ENCODE measurements around the gene ERMARD.

Gene ERMARD

DNA sequence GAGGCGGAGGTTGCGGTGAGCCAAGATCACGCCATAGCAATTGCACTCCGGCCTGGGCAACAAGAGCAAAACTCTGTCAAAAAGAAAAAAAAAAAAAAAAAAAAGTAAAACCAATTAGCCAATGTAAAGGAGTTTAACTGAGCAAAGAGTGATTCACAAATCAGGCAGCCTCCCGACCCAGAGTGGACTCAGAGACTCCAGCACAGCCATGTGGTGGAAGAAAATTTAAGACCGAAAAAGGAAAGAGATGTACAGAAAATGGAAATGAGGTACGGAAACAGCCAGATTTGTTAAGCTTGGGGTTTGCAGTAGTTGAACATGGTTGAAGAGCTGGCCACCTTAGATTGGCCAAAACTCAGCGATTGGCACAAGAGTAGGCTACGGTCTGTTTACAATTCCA, 51.4 kb downstream of the ERMARD start:
- no peak for DNase-seq (ENCODE audit: low read depth)

DNA sequence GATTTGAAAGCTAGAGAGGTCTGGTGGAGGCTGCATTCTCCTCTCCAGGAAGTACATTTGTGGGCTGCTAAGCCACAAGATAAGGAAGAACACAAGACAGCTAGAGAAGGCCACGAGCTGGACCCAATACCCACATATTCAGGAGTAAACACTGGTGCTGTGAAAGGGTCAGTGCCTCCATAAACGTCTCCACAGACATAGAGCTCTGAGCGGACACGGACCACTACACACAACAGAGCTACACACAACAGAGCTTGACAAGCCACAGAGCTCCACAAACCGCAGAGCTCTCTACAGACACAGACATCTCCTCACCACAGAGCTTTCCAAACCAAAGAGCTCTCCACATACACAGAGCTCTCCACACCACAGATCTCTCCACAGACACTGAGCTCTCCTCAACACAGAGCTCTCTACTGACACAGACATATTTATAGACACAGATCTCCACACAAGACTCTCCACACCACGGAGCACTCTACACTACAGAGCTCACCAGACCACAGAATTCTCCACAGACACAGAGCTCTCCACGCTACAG, 51.9 kb downstream of the ERMARD start:
- no peak for DNase-seq (ENCODE audit: low read depth)

DNA sequence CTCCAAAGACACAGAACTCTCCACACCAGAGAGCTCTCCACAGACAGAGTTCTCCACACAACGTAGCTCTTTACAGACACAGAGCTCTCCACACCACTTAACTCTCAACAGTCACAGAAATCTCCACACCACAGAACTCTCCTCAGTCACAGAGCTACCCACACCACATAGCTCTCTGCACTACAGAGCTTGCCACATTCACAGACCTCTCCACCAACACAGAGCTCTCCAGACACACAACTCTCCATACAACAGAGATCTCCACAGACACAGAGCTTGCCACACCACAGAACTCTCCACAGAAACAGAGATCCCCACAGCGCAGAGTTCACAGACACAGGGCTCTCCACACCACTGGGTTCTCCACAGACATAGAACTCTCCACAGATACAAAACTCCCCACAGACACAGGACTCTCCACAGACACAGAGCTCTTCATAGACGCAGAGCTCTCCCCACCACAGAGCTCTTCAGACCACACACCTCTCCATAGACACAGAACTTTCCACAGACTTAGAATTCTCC, 52.5 kb downstream of the ERMARD start:
- DNase-seq (ENCODE audit: low read depth): no peak

DNA sequence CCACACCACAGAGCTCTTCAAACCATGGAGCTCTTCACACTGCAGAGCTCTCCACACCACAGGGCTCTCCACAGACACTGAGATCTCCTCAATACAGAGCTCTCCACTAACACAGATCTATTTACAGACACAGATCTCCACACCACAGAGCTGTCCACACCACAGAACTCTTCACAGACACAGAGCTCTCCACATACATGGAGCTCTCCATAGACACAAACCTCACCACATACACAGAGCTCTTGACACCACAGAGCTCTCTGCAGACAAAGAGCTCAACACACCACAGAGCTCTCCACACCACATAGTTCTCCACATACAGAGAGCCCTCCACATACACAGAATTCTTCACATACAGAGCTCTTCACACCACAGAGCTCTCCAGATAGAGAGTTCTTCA, 53.0 kb downstream of the ERMARD start:
- no peak for DNase-seq (ENCODE audit: low read depth)

DNA sequence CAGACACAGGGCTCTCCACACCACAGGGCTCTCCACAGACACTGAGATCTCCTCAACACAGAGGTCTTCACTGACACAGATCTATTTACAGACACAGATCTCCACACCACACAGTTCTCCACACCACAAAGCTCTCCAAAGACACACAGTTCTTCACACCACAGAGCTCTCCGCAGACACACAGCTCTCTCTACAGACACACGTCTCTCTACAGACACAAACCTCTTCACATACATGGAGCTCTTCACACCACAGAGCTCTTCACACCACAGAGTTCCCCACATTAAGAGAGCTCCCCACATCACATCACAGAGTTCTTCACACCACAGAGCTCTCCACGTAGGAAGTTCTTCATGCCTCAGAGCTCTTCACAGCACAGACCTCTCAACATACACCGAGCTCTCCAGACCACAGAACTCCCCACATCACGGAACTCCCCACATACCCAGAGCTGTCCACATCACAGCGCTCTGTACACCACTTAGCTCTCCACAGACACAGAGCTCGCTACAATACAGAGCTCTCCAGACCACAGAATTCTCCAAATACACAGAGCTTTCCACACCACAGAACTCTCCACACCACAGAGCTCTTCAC, 53.9 kb downstream of the ERMARD start:
- no peak for DNase-seq (ENCODE audit: low read depth)

DNA sequence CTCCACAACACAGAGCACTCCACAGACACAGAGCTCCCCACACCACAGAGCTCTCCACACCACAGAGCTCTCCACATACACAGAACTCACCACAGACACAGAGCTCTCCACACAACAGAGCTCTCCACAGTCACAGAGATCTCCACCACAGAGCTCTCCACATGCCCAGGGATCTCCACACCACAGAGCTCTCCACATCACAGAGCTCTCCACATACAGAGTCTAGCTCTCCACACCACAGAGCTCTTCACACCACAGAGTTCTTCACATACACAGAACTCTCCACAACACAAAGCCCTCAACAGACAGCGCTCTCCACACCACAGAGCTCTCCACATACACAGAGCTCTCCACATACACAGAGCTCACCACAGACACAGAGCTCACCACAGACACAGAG, 55.3 kb downstream of the ERMARD start:
- no peak for DNase-seq (ENCODE audit: low read depth)

DNA sequence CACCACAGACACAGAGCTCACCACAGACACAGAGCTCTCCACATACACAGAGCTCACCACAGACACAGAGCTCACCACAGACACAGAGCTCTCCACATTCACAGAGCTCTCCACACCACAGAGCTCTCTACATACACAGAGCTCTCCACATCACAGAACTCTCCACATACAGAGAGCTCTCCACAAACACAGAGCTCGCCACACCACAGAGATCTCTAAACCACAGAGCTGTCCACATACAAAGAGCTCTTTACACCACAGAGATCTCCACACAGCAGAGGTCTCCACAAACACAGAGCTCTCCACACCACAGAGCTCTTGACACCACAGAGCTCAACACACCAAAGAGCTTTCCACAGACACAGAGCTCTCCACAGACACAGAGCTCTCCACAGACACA, 55.8 kb downstream of the ERMARD start:
- DNase-seq (ENCODE audit: low read depth): no peak

DNA sequence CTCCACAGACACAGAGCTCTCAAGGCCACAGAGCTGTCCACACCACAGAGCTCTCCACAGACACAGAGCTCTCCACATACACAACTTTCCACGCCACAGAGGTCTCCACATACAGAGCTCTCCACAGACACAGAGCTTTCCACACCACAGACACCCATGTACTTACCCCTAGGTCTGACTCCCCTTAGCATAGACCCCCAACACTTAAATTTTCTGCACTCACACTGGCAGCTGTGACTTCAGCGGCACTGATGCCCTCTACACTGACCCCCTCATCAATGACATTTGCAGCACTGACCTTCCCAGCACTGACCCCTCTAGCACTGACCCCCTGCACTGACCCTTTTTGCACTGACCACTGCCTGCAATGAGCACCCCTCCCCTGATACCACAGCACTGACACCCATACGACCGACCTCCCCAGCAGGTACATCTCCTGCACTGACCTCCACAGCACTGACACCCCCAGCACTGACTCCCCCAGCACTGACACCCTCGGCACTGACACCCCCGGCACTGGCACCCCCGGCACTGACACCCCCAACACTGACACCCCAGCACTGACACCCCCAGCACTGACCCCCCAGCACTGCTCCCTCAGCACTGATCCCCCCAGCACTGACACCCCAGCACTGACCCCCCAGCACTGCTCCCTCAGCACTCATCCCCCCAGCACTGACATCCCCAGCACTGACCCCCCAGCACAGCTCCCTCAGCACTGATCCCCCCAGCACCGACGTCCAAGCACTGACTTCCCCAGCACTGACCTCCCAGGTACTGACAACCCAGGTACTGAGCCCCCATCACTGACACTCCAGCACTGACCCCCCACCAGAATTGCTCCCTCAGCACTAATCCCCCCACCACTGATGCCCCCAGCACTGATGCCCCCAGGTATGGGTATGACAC, 56.5 kb downstream of the ERMARD start:
- DNase-seq (ENCODE audit: low read depth): no peak

DNA sequence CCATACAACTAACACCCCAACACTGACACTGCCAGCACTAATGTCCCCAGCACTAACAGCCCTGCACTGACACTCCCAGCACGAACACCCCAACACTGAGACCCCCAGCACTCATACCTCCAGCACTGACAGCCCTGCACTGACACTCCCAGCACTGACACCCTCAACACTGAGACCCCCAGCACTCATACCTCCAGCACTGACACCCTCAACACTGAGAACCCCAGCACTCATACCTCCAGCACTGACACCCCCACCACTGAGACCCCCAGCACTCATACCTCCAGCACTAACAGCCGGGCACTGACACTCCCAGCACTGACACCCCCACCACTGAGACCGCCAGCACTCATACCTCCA, 57.2 kb downstream of the ERMARD start:
- no peak for DNase-seq (ENCODE audit: low read depth)

DNA sequence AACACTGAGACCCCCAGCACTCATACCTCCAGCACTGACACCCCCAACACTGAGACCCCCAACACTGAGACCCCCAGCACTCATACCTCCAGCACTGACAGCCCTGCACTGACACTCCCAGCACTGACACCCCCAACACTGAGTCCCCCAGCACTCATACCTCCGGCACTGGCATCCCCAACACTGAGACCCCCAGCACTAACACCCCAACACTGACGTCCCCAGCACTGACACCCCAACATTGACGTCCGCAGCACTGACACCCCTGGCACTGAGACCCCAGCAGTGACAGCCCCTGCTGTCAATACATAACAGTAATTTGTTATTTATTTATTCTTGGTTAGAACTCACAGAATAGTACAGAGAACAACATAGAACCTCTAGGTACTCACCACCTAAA, 58.0 kb downstream of the ERMARD start:
- no peak for DNase-seq (ENCODE audit: low read depth)

DNA sequence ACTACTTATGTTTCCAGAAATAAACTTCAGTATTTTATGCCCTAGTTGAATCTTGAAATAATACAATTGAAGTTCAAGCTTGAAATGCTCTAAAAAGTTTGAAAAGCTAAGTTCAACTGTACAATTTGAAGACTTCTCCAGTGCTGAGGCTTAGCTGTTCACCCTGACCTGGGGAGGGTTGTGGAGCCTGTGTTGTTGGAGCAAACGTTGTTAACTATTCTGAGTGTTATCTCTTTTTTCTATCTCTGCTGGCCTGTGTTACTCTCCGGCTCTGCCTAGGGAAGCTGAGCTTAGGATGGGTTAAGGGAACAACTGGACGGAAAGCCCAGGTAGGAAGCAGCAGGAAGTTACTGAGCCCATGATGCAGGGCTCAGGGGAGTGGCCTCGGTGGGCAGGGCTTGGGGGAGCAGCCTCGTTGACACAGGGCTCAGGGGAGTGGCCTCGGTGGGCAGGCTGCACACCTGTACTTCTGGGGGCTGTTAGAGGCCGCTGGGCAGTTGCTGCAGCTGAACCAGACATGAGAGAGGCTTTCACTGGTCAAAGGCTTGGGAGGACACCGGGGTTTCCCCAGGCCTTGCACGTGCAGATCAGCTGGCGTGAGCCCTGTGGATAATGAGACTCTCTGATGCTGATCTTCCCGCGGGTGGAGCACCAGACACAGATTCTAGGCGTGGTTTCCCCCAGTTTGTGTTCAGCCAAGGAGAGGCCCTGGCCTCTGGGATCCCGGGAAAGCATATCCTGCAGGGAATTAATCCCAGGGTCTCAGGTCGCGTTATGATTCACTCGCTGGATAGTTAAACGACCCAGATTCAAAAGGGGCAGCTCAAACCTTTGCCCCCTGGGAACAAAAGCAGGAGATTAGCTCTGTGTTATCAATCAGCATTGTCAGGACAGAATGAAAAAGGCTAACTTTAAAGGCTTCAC, 58.9 kb downstream of the ERMARD start:
- no peak for DNase-seq (ENCODE audit: low read depth)

DNA sequence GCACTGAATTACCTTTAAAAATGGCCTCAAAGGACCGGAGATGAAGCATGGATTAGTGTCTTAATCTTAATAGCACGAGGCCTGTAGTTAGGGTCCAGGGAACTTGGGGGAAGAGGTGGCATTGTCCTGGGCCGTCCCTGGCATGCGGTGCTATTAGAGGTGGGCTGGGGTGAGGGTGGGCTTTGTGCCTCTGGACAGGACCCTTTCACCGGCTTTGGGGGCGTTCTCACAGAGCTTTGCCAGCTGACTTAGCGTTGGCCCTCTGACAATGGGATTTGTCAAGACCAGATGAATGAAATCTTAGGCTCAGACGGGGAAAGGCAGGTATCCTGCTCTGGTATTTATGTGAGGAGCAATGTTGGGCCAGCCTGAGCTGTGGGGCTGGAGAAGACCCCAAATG, 59.6 kb downstream of the ERMARD start:
- DNase-seq (ENCODE audit: low read depth): no peak

DNA sequence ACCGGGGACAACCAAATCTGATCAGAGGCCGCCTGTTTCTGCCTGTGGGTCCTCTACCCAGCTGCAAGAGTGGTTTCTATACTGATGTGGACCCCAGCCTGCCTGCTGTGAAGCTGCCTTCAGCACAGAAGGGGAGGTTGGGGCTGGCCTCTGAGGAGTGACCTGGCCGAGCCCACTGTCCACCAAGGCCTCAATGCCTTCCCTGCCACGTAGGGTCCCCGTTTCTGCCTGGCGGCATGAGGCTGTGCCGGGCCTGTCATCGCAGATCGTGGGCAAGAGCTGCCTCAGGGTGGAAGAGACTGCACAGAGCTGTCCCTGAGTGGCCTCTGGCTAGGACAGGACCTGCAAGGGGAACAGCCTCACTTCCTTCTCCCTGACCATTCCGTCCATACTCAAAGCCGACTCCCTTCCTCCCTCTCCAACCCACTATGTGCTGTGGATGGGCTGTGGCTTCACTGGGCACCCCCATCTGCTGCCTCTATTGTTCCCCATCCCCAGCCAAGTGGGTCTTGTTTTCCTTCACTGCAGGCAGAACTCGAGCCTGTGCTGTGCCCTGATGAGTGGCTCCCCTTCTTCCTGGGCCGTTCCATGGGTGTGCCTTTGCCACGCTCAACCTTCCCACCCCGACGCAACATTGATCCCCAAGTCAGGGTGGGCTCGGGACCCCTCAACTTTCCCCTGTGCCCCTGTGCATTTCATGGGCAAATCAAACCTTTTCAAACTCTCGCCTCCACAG, 60.3 kb downstream of the ERMARD start:
- DNase-seq (ENCODE audit: low read depth): no peak

DNA sequence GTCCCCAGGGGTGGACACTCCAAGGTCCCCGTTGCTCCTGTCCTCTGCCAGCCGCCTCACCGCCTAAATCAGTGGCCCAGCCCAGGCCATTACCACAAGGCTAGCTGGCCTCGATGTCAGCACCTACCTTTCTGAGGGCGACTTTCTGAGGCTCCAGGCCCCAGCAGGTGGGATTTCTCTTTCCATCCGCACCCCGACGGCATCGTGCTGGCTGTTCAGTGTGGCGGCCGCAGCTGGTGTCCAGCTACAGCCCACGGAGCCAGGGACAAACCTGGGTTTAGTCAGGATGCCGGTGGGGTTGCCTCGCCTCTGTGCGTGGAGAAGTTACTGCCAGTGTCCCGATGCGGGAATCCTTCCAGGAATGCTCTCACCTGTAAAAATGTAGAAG, 60.8 kb downstream of the ERMARD start:
- DNase-seq (ENCODE audit: low read depth): no peak

DNA sequence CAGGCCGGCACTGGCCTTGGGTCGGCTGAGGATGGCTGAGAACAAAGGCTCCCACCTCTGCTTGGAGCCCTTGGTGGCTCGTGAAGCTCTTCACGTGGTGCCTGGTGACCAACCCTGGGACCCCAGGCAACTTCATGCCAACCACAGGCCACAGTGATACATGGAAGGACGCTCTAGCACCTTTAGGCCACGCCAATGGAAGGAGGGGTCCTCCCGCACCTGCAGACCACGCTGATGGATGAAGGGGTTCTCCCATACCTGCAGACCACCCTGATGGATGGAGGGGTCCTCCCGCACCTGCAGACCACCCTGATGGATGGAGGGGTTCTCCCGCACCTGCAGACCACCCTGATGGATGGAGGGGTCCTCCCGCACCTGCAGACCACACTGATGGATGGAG, 62.5 kb downstream of the ERMARD start:
- DNase-seq (ENCODE audit: low read depth): no peak

DNA sequence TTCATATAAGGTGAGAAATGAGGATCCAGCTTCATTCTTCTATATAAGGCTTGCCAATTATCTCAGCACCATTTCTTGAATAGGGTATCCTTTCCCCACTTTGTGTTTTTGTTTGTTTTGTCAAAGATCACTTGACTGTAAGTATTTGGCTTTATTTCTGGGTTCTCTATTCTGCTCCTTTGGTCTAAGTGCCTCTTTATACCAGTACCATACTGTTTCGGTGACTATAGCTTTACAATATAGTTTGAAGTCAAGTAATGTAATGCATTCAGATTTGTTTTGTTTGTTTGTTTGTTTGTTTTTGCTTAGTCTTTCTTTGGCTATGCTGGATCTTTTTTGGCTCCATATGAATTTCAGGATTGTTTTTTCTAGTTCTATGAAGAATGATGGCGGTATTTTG, 64.6 kb downstream of the ERMARD start:
- no peak for DNase-seq (ENCODE audit: low read depth)

DNA sequence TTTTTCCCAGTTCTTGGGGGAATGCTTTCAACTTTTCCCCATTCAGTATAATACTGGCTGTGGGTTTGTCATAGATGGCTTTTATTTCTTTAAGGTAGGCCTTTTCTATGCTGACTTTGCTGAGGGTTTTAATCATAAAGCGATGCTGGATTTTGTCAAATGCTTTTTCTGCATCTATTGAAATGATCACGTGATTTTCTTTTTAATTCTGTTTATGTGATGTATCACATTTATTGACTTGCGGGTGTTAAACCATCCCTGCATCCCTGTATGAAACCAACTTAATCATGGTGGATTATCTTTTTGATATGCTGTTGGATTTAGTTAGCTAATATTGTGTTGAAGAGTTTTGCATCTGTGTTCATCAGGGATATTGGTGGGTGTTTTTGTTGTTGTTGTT, 65.6 kb downstream of the ERMARD start:
- no peak for DNase-seq (ENCODE audit: low read depth)

DNA sequence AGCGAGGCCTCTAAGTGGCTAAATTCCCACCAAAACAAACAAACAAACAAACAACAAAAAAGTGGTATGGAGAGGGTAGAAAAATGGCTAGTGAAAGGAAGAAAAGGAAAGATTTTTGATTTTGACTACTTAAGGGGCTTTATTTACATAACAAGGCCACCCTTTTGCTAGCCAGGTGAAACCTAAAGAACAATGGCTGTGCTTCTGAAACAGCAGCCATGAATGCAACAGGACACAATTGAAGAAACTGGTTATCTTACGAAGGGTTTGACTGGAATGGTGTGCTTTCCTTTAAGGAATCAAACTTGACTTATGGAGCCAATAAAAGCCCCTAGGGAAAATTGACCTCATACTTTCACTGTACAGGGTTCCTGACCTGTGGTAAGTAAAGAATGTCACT, 68.9 kb downstream of the ERMARD start:
- DNase-seq (ENCODE audit: low read depth): no peak

DNA sequence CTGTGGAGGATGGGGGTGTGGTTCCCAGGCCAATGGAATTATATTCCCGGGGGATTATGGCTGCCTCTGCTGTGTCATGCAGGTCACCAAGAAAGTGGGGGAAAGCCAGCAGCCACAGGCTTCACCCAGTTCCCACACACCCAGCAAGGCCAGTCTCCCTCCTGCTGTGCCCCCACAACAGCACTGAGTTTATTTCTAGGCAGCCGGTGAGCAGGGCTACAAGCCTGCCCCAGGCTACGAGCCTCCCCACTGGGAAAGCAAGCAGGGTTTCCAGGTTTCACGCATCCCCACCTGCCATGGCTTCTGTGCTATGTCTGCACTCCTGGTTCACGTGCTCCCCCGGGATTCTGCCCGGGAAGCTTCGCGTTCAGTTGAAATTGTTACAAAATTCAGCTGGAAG, 72.6 kb downstream of the ERMARD start:
- DNase-seq (ENCODE audit: low read depth): no peak

DNA sequence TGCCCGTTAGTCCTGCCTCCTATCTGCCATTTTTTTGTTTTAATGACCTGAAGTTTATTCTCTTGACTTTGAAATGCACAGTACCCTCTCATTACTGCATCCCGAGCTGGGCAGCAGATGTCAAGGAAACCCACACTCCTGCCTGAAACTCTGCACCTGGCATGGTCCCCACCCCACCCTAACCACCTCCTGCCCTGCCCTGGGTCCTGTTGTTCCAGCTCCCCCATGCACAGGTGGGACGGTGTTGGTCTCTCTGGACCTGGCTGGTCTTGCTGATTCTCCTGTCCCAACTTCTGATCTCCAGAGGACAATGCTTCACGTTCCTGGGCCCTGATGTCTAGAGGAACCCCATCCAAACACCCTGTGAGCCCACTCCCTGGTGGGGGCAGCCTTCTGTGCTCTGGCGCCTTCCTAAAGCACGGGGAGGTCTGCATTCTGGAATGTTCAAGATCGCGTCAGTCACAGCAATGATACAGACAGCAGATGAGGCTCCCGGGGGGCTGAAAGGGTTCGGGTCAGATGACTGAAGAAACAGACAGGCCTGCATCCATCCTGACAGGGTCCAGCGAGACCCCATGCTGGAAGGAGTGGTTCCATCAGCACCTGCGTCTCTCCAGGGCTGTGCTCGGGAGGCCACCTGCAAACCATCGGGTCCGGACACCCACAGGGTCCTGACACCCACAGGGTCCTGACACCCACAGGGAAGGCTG, 73.6 kb downstream of the ERMARD start:
- DNase-seq (ENCODE audit: low read depth): no peak
